ENCODE data around the gene TEX35.

DNA sequence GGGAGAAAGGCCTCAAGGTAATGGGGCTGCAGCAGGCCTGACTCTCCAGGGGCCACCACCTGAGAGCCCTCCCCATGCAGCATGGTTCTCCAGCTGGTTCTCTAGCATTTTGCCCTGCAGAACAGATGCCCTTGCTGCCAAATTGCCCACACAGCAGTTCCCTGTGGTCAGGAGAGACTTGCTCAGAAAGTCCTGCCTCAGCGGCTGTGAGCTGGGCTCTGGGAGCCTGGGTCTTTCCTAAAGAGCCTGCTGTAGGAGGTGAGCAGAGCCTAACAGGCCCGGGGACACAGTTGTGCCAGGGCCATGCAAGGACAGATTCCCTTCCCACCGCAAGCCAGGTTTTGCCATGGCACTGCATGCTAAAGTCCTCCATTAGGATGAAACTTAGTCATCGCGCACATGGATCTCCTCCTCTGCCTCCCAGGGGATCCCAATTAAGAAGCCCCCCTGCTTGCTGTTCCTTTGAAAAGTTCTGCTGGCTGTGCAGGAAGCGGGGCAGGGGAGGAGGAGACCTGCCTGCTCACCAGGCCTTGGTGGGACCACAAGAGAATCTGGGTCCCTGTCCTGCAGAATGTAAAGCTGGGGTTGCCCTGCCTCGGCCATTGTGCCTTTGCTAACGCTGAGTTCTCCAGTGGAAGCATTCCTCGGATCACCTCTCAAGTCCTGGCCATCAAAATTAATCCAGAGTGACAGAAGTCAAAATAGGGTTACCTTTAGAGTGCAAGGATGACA, 21.4 kb downstream of the TEX35 start:
- TF ChIP-seq POLR2A (IDR thresholded peaks at IDR 0.05) (no peak), EP300 (IDR thresholded peaks at IDR 0.05) (no peak), POLR2AphosphoS5 (IDR thresholded peaks at IDR 0.05) (no peak)
- TF ChIP-seq, protein P1, sequence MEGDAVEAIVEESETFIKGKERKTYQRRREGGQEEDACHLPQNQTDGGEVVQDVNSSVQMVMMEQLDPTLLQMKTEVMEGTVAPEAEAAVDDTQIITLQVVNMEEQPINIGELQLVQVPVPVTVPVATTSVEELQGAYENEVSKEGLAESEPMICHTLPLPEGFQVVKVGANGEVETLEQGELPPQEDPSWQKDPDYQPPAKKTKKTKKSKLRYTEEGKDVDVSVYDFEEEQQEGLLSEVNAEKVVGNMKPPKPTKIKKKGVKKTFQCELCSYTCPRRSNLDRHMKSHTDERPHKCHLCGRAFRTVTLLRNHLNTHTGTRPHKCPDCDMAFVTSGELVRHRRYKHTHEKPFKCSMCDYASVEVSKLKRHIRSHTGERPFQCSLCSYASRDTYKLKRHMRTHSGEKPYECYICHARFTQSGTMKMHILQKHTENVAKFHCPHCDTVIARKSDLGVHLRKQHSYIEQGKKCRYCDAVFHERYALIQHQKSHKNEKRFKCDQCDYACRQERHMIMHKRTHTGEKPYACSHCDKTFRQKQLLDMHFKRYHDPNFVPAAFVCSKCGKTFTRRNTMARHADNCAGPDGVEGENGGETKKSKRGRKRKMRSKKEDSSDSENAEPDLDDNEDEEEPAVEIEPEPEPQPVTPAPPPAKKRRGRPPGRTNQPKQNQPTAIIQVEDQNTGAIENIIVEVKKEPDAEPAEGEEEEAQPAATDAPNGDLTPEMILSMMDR (IDR thresholded peaks at IDR 0.05) = no peak

Measured in suprapubic skin (tissue), 4 donors.